SW 1271 (cell line): Measurements from ENCODE around the gene LTBP3.
A peak's percentile ranks its signal among the peaks of the same experiment; 100 is the strongest.

Experiments
- DNase-seq, 2 experiments: peaks; one replicate each; lab custom pipeline; 2025; lab: John Stamatoyannopoulos, UW

Gene LTBP3

GRCh38 chr11:65496304-65497140, 61.6 kb downstream of the LTBP3 start:
- no peak for DNase-seq

GRCh38 chr11:65493367-65494176, 64.6 kb downstream of the LTBP3 start:
- peak in 1 of 2 experiments; percentile 71 for DNase-seq

GRCh38 chr11:65492637-65493366, 65.4 kb downstream of the LTBP3 start:
- no peak for DNase-seq

- no peak for DNase-seq
Measured at GRCh38 chr11:65492387-65492636, 65.8 kb downstream of the LTBP3 start.

- DNase-seq: peak in 1 of 2 experiments; percentile 71
Measured at GRCh38 chr11:65491614-65492386, 66.4 kb downstream of the LTBP3 start.

- no peak for DNase-seq
Measured at GRCh38 chr11:65491163-65491465, 67.0 kb downstream of the LTBP3 start.

- no peak for DNase-seq
Measured at GRCh38 chr11:65489706-65490320, 68.3 kb downstream of the LTBP3 start.

- peak in 1 of 2 experiments; percentile 68 for DNase-seq
Measured at GRCh38 chr11:65489035-65489705, 69.0 kb downstream of the LTBP3 start.
